ENCODE results near the gene GPSM3. TPM values are rescaled to one million over a fixed set of nuclear protein-coding genes. Genes with fewer than 3 reads are reported as not detected.
A peak's percentile ranks its signal among the peaks of the same experiment; 100 is the strongest.

GPSM3 gene, protein sequence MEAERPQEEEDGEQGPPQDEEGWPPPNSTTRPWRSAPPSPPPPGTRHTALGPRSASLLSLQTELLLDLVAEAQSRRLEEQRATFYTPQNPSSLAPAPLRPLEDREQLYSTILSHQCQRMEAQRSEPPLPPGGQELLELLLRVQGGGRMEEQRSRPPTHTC
- 19.4 TPM for total RNA-seq

DNA sequence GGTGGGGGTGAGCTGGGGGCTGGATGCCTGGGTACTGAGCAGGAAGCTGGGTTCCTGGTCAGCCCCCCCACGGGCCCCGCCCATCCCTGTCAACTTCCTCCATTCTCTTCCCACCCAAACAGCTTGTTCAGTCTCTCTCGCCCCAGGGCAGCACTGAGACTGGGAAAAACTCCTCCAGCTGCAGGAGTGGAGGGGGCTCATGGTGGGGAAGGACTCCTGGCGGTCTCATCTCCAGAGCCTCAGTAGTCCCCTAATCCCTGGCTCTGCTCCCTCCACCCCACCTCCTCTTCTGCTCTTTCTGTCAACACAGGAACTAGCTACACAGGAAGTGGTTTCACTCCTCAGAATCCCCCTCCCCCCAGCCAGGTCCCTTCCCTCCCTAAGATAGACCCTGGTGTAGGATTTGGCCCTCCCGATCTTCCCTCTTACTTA is at the start of gene GPSM3:
Gene GPSM3, minus strand, starts transcription at position 36 of the 432 bp plus-strand sequence. CDS start 130 bp downstream, outside the sequence.
- intact Hi-C loops (cut with DNase I) = no loop called here
- Histone ChIP-seq H3K36me3 (peaks cover 4 to 6% of the 10 kb centered on the region in 2 donors), H3K4me3 (peak within 1 kb of the TSS; percentile 24 to 98), H3K4me1 (peaks cover 8 to 30% of the 10 kb centered on the region in 2 donors), H3K9me3 (no peaks in the 10 kb centered on the region), H3K27ac (peak within 1 kb of the TSS; percentile 80 to 99), H3K27me3 (no peaks in the 10 kb centered on the region)
- DNase-seq (ENCODE audit: low spot score in 2 of 2) = no peak
- TF ChIP-seq, protein P1, sequence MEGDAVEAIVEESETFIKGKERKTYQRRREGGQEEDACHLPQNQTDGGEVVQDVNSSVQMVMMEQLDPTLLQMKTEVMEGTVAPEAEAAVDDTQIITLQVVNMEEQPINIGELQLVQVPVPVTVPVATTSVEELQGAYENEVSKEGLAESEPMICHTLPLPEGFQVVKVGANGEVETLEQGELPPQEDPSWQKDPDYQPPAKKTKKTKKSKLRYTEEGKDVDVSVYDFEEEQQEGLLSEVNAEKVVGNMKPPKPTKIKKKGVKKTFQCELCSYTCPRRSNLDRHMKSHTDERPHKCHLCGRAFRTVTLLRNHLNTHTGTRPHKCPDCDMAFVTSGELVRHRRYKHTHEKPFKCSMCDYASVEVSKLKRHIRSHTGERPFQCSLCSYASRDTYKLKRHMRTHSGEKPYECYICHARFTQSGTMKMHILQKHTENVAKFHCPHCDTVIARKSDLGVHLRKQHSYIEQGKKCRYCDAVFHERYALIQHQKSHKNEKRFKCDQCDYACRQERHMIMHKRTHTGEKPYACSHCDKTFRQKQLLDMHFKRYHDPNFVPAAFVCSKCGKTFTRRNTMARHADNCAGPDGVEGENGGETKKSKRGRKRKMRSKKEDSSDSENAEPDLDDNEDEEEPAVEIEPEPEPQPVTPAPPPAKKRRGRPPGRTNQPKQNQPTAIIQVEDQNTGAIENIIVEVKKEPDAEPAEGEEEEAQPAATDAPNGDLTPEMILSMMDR (IDR thresholded peaks at IDR 0.05) = no peak

DNA sequence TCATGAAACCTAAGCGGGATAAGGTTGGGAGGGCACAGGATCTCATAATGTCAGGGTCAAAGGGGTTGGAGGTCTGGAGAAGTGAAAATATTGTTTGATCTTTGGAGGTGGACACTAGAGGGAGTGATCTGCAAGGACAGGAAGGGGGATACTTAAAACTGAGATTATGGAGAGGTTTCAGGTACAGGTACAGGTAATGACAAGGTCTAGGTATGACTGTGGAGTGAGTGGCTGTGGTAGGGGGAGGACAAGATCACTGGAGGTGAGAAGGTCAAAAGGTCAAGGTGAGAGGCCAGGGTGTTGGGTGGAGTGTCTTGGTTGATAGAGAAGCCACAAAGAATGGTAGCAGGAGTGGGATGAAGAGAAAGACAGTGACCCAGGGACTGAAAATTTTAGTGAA is 48.2 kb upstream of the GPSM3 start:
- Histone ChIP-seq H3K27ac (no peak overlapping the region), H3K4me3 (no peak overlapping the region), H3K4me1 (peaks cover 3% of the 10 kb centered on the region in 2 donors), H3K36me3 (no peaks in the 10 kb centered on the region), H3K9me3 (no peaks in the 10 kb centered on the region), H3K27me3 (no peaks in the 10 kb centered on the region)
- intact Hi-C loops (cut with DNase I) = loop anchor here (5.0 to 10.0 kb wide), 2 partner anchors 123 to 554 kb away; no protein-coding TSS in a partner anchor
- TF ChIP-seq, protein P1 (IDR thresholded peaks at IDR 0.05) = no peak
- no peak for DNase-seq (ENCODE audit: low spot score in 2 of 2)

DNA sequence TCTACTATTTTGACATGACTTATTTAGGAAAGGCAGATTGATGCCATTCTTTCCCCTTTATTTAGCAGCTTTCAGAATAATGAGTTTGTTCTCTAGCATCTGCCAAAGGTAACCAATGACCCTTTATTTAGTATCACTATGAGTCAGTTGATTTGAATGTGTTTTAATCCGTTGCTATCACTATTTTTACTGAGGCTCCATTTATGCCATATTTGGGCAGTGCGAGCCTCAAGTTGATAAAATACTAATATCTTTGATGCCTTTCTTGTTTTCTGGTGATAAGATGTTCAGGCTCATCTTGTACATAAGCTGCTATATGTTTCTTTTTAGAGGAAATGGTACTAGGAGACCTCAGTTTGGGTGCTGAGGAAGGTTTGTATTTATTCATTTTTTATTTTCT is 47.0 kb upstream of the GPSM3 start:
- Histone ChIP-seq H3K36me3 (no peaks in the 10 kb centered on the region), H3K9me3 (no peaks in the 10 kb centered on the region), H3K4me3 (no peak overlapping the region), H3K27me3 (no peaks in the 10 kb centered on the region), H3K4me1 (peaks cover 0 to 1% of the 10 kb centered on the region in 2 donors), H3K27ac (no peak overlapping the region)
- TF ChIP-seq, protein P1 (IDR thresholded peaks at IDR 0.05) = no peak
- no peak for DNase-seq (ENCODE audit: low spot score in 2 of 2)
- intact Hi-C loops (cut with DNase I) = no loop called here

DNA sequence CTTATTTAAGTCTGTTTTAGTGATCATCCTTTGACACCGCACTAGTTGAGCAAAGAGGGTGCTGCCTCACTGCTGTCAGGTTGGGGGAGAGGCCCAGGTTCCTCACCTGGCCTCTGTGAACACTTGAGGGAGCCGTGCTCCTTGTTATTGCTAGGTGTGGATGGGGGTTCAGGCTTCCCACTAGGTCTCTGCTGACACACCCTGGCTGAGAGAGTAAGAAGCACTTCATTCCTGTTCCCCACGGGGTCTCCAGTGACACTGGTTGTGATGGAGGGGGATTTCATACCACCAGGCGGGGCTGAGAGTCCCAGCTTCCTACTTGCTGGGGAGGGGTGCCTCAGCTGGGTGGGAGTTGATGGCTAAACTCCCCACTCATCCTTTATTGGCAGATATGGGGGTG is 42.5 kb upstream of the GPSM3 start:
- Histone ChIP-seq H3K27ac (no peak overlapping the region), H3K4me3 (no peak overlapping the region)
- intact Hi-C loops (cut with DNase I) = no loop called here

DNA sequence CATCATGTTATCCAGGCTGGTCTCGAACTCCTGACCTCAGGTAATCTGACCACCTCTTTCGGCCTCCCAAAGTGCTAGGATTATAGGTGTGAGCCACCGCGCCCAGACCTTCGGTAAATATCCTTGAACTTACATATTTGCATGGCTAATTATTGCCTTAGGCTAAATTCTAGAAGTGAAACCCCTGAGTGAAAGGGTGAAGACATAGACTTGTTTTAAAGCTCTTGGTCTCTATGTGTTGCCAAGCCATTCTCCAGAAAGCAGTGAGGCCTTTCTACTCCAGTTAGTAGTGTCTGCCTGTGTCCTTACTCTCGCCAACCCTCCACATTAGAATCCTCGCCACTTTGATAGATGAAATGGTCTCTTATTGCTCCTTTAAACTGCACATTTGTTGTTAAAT is 34.0 kb upstream of the GPSM3 start:
- intact Hi-C loops (cut with DNase I) = no loop called here
- Histone ChIP-seq H3K9me3 (no peaks in the 10 kb centered on the region), H3K36me3 (no peaks in the 10 kb centered on the region), H3K27ac (no peak overlapping the region), H3K4me3 (no peak overlapping the region), H3K27me3 (no peaks in the 10 kb centered on the region), H3K4me1 (no peaks in the 10 kb centered on the region)
- TF ChIP-seq, protein P1 (IDR thresholded peaks at IDR 0.05) = no peak
- no peak for DNase-seq (ENCODE audit: low spot score in 2 of 2)

More for the DNA sequence above, 42.5 kb upstream of the GPSM3 start:
- TF ChIP-seq, protein P1 (IDR thresholded peaks at IDR 0.05) = no peak
- Histone ChIP-seq H3K9me3 (no peaks in the 10 kb centered on the region), H3K36me3 (no peaks in the 10 kb centered on the region), H3K27me3 (no peaks in the 10 kb centered on the region), H3K4me1 (no peaks in the 10 kb centered on the region)
- DNase-seq (ENCODE audit: low spot score in 2 of 2) = no peak
